ENCODE results near the gene FGF22.

Gene FGF22

DNA sequence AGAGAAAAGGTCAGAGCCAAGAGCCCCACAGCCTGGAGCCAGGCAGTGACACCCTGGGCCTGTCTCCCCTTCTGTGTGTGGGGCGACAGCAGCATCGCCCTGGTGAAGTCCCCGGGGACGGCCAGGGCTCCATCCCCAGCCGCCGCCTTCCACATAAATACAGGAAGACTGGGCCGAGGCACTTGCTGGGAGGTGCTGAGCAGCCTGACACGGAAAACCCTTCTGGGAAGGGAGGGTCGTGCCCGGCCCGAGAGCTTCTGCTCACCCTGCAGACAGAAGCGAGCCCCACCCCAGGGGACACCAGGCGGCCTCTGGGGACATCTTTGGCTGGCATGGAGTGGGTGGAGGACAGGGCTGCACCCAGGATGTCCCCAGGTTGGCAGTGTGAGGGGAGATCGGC lies 5.1 kb downstream of the FGF22 start:
- DNase-seq, result no peak

DNA sequence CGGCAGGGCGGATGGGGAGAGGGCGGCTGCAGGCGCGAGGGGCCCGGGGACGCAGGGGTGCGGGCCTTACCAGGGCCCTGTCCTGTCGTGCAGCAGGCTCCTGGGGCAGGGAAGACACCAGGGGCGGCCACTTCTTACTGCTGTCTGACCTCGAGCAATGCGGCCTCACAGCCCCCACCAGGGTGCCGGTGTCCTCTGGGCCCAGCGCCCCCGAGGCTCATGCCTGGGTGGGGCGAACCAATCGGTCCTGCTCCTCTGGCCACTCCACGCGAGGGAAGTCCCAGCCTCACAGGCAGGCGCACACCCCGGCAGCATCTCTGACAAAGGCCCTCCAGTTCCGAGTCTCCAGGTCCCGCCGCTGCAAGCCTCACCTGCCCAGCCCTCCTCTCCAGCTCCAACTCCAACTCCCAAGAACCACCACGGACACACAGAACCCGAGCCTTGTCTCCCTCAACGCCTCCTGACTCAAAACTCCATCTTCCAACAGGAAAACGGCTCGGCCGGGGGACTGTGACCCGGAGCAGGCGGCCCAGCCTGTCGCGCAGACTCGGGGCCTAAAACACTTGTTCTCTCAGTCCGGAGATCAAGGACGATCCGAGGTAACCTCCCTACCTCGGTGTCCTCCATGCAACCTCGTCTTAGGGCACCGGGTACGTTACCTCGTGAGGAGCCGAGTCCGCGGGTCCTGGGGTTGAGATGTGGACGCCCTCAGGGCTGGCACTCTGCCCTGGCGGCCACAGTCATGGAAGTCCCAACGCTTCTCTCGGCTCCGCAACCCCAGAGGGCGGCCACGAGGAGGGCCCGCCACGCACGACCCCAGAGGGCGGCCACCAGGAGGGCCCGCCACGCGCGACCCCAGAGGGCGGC lies 6.5 kb downstream of the FGF22 start:
- DNase-seq, result no peak

DNA sequence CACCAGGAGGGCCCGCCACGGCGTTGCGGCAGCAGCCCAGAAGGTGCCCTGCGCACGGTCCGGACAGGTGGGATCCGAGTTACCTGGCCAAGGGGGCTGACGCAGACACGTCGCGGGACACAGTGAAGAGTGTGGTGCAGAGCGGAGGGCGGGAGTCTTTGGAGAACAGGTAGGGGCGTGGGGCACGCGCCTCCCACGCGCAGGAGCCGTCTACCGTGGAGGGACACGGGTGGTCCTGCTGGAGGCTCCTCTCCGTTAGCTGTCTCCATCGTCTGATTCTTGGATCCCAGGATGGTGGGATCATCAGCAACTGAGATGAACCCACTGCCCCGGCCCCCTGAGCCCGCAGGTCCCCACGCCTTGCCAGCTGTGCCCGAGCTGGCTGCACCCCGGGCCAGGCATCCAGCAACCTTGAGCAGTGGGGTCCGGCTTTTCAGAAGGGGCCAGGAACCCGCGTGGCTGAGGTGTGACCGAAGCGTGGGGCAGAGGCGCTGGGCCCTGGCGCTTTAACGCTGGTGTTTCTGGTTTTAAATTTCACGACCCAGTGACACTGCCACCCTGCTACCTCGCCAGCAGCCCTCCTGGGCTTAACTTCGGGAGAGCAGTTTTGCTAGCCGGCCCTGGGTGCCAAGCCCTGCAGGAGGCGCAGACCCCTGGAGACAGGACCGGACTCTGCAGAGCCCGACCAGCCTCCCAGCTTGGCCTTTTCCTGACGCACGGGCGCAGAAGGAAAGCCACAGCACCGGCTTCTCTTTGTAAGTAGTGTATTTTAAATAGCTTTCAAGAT lies 7.3 kb downstream of the FGF22 start:
- no peak for DNase-seq

DNA sequence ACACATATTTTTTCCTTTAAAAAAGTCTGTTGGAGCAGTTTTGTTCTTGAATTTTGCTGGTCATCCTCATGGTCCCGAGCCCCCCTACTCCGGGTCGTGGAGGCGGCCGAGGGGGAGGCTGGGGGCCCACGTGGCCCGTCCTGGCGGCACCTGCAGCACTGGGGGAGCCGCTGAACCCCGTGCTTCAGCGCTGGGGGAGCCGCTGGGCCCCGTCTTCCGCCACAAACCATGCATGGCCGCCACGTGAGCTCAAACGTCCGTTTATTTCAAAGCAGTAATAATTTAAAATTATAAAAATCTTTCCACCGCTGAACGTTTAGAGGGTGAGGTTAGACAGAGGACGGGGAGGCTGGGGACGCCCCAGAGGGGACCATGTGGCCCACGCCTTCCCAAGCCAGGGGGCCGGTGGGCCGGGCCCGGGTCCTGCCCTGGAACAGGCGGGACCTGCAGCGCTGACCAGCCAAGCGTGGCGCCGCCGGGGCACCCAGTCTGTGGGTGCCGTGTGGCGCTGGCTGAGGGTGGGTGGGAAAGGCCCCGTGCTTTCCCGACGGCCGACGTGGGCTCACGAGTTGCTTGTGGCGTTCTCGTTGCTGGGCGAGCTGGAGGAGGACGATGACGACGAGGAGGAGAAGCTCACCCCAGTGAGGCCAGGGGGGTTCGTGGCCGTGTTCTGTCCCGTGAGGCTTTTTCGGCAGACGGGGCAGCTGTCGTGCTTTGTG lies 8.0 kb downstream of the FGF22 start:
- DNase-seq, result no peak

DNA sequence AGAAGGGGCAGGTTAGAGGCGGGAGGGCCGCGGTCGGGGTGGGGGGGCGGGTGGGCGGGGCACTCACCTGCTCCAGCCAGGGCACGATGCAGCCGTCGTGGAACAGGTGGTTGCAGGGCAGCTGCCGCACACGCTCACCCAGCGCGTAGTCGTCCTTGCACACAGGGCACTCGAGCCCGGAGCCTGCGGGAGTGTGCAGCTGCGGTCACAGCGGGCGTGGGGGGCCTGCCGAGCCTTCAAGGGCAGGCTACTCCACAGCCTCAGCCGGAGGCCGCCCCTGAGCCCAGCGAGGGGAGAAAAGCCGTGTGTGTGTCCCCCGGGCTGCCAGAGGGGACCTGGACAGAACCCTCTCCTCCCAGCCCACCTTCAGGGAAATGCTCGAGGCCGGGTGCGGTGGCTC lies 8.6 kb downstream of the FGF22 start:
- DNase-seq, result no peak

DNA sequence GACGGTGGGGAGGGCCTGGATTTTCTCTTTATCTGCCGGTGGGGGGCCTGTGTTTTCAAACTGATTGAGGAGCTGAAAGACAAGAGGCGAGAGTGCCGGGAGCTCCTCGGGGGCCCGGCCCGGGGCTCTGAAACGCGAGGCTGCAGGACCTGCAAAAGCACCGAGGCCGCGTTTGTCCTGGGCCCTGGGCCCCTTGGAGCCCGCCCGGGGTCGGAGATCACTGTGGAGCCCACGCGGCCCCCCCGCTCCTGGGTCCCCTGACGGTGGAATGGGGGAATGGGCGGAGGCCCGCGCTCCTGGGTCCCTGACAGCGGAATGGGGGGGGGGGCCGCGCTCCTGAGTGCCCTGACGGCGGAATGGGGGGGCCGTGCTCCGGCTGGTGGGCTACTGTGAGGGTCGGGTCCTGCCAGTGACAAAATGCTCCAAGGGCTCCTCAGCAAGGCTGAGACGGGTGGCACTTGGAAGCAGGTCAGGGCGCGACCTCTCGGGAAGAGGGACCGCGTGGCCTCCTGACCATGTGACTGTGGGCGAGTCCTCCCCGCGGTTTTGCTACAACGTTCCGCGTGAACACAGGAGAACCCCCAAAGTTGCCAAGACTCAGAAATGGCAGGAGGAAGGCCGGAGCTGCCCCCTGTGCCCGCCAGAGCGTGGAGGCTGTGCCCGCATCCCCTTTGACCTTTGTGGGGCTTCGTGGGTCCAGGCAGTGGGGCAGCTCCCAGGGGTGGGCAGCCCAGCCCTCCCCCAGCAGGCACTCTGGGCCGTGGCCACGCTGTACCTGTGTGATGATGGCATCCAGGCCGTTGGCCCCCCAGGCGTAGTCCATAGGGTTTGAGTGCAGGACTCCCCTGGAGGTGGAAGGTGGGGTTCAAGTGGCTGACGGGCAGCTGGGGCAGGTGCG lies 9.5 kb downstream of the FGF22 start:
- DNase-seq, result no peak

DNA sequence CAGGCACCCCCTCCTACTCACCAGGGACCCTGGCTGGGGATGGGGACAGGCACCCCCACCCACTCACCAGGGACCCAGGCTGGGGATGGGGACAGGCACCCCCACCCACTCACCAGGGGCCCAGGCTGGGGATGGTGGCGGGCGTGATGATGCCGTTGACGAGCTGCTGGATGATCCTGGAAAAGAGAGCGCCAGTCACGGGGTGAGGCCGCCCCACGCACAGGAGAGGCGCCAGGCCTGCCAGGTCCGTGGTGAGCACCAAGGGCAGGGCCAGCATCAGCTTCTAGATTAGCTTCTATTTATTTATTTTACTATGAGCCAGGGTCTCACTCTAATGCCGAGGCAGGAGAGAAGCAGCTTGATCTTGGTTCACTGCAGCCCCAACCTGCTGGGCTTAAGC lies 10.4 kb downstream of the FGF22 start:
- DNase-seq, result no peak

DNA sequence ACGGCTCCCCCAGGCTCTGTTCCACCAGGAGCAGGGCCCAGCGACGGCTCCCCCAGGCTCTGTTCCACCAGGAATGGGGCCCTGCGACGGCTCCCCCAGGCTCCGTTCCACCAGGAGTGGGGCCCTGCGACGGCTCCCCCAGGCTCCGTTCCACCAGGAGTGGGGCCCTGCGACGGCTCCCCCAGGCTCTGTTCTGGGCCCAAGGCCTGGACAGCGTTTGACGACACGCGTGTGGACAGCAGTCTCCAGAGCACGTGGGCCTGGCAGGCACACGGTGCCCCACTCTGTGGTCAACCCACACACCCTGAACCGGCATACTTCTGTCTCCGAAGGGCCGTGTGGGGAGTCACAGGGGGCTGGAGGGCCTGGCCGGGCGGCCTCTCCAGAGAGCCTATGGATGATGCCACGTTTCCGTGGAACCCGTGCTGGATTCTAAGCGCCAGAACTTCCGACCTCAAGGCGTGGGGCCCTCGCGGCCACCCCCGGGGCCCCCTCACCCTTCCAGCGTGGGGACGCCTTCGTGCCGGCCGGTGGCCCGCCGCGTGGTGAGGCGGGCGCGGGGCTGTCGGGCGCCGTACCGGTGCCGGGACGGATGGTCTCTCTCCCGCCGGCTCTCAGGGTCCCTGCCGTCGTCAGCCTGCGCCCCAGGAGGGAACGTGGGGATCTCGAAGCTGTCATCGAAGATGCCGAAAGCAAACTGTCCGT lies 11.6 kb downstream of the FGF22 start:
- DNase-seq, result no peak

DNA sequence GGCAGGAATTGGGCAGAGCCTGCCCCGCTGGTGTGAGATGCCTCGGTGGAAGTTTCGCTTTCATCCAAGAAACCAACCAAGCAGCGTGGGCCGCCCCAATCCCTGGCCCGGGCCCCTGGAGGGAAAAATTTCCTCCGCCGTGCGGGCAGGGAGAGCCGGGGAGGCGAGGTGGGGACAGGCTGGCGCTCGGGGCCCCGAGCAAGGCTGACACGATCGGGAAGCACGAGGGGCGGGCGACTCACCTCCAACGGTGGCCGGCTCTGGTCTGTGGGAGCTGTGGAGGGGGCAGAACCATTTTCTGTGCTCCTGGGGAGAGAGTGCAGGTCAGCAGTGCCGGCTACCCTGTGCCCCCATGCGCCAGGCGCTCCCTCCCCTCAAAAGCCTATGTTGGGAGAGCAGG lies 12.3 kb downstream of the FGF22 start:
- DNase-seq, result no peak

DNA sequence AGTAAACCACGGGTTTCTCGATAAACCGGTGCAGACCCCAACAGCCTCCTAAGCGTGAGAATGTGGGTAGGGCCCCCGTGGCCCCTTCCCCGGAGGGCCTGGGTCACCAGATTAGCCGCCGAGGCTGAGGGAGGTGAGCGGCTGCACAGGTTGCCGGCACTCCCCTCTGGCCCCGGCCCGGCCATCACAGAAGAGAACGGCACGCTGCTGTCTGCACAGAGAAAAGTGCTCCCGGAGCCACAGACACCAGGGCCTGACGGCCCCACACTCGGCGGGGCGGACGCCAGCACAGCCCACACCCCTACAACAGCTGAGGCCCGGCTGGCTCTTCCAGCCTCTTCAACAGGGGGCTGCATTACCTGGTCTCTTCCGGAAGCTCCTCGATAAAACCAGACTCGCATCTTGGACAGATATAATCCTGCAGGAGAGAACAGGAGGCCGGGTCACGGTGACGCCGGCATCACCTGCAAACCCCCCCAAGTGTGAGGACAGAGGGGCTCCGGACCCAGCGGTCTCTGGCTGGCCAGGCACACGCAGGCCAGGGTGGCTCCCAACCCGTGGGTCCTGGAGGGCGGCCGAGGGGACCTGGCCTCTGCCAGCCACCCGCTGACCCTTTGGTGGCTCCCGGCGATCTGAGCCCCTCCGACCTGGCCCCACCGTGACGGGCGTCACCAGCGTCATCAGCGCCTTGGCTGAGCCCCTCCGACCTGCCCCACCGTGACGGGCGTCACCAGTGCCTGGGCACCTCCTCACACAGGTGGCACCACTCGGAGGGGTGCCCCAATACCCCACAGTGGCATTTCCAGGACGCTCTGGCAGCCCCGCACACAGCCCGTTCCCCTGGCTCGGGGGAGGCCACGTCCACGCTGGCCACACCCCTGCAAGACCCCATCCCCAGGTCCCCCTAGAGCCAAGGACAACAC lies 13.0 kb downstream of the FGF22 start:
- DNase-seq, result no peak

DNA sequence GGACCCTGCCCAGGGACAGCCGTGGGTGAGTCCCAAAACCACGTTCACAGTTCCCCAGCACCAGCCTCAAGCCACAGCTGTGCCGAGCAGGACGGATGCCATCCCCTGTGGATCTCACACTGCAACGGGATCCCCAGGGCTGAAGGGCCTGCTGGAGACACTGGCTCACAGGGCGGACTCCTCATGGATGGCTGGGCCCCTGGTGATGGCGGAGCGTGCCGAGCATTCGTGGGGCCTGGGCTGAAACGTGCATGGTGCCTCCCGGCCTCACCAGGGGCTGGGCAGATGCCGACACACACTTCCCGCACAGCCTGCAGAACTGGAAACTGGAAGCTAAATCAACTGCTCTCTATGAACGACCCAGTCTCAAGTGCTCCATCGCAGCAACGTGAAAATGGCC lies 13.7 kb downstream of the FGF22 start:
- no peak for DNase-seq

DNA sequence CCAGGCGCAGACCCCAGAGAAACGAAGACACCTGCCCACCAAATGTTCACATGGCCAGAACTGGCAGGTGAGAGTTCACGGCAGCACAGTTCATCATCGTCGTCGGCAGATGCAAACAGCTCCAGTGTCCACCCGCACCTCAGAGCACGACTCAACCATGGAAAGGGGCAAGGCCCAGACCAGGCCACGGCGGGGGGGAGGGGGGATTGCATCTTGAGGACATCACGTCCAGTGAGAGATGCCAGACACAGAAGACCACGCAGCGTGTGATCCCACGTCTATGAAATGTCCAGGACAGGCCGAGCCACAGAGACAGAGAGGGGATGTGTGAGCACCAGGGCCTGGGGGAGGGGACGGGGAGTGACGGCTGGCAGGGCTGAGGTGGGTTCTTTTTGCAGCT lies 16.0 kb downstream of the FGF22 start:
- no peak for DNase-seq

DNA sequence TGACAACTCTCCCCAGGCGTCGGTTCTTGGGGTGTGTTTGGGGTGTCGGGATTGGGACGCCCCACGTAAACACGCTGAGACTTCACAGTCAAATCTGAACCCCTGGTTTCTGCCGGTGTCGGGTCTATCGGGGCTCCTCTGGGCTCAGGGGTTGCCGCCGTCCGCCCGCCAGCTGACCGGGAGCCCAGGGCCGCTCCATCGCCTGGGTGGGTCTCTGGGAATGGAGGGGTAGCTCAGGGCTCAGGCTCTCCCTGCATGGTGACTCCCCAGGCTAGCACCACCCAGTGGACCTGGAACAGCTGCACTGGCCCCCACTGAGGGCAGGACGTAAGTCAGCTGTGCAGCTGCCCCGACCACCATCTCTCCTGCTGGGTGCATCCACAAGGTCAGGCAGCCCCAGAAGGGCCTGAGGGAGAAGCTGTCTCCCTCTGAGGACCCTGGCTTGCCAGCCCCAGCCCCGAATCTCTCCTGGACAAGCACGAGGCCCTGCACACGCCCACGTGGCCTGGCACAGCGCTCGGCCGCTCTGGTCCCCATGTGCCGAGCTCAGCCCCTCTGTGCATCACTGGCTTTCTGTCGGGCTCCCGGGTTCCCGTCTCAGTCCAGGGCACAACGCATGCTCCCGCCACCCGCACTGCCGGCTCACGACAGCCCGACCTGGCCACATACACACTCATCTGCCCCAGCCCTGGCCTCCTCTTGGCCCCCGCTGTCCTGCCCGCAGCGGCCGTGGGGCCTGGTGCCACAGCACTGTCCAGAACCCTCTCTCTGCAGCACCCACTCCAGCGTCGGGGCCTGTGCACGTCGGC lies 17.3 kb downstream of the FGF22 start:
- no peak for DNase-seq

DNA sequence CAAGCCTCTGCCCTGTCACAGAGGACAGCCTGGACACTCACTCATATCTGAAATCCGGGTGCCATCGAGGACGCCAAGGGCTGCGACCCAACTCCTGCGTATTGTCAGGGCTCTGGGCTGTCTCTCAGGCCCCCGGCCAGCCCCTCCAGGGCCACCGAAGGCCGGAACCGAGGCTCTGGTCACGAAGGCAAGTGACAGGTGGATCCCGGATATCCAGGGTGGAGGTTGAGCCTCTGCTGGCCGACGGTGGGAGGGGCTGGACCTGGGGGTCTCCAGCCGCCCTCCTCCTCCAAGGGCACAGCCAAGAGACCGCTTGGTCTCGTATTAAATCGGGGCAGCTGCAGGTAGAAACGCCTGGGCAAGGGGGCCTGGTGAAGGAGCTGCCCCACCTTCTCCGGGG lies 17.9 kb downstream of the FGF22 start:
- DNase-seq, result no peak

DNA sequence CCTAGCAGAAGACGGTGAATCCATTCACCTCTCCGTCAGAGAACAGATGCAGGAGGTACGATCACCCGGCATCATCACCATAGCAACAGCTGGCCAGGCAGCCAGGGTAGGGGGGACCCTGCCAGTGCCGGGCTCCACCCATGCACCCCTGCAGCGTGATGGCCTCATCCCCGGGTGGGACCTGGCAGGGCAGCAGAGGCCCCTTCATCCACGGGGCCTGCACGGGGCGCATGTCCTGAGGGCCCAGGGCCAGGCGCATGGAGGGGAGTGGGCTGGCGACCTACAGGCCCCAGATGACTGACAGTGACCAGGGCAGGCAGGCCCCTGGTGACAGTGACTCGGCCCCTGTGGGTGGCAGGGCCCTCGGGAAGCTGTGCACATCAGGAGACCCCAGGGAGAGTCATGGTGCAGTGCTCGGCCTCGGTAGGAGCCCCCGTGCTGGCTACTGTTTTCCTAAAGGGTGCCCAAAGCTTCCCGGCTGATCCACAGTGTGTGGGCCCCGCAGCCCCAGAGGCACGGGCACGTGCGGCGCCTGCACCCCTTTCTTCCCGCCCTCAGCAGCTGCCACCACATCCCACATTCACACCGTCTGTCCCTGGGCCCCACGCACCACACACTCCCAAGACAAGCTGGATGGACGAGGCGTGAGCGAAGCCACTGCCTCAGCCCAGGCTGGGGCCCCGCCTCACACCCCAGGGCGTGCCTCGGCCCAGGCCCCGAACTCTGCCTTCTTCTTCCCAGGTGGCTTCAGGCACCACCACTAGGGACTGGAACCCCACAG lies 18.6 kb downstream of the FGF22 start:
- no peak for DNase-seq

DNA sequence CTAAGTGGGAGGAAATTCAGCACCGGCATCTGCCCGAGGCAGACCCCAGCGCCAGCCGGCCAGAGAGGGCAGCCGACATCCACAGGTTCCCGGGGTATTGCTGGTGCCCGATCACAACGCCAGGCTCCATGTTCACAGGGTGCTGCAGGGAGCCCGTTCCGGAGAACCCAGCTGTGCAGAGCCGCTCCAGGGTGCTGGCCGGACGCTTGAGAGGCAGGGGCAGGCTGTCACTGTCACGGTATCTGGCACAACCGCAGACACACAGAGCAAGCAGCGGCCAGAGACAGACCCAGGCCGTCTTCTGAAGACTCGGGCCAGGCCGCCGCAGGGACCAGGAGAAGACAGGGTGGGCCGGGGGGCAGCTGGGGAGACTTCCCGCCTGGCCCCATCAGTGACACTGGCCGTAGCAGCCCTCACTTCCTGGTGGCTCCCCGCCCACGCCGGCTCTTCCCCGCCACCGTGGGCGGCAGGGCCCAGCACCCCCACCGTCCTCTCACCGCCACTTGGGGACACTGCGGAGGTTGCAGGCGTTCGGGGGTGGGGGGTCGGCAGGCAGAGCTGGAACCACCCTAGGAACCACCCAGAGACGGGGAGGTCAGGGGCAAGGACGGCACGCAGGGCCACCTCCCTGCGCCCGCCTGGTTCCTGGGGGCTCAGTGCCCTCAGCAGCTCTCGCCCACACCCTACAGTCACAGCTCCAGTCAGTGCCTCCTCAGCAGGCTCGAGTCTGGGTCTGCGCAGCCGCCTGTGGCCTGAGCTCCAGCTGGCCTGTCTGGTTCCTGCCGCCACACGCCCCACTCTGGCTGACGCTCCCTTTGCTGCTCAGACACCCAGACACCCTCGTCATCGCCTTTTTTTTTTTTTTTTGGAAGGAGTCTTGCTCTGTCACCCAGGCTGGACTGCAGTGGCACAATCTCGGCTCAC lies 19.5 kb downstream of the FGF22 start:
- peak in 1 of 2 donors; percentile 38 for DNase-seq

DNA sequence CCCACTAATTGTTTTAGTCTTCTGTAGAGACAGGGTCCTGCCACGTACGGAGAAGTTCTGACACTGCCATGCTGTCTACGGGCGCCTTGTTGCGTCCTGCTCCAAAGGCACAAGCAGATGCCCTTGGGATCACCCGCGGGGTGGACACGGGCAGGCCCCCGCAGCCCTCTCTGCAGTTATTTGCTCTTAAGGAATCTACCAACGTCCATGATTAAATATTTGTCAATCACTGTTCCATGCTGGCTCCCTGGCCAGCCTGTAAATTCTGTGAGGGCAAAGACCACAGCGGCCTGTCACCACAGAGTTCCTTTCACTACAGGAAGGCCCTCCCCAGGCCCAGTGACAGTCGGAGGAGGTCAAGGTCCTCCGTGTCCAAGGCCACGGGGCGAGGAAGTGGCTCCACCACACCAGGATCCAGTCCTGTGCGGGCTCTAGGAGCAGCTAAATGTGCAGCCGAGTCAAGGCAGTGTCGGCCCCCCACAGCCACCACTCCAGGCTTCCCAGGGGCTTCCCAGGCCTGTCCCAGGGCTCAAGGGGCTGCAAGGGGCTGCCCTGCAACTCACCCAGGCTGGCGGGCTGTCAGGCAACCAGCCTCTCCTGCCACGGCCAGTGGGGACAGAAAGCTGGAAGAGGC lies 21.2 kb downstream of the FGF22 start:
- peak in 1 of 2 donors; percentile 32 for DNase-seq

Measured in stimulated activated CD4-positive, alpha-beta T cell treated with anti-CD3 and anti-CD28 coated beads, Interleukin-2, amount 100 ng/mL, for 24 hours (primary cell).